ENCODE measurements around the gene ELF3.
A peak's percentile ranks its signal among the peaks of the same experiment; 100 is the strongest.

ELF3 gene

DNA sequence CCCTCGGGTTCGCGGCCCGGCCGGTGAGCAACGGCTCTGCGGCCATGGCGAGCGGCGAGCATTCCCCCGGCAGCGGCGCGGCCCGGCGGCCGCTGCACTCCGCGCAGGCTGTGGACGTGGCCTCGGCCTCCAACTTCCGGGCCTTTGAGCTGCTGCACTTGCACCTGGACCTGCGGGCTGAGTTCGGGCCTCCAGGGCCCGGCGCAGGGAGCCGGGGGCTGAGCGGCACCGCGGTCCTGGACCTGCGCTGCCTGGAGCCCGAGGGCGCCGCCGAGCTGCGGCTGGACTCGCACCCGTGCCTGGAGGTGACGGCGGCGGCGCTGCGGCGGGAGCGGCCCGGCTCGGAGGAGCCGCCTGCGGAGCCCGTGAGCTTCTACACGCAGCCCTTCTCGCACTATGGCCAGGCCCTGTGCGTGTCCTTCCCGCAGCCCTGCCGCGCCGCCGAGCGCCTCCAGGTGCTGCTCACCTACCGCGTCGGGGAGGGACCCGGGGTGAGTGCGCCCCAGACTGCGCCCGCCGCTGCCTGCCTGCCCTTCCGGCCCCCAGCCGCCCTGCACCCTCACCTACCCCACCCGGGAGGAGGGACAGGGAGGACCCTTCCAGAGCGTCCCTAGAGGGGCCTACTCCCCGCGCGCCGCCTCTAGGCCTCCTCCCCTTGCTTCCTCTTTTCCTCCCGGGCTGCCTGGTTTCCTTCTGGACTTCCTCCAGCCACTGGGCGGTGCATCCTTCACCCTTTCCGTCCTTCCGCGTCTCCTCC lies 27.6 kb upstream of the ELF3 start, which contains the start of gene RNPEP:
Gene RNPEP (plus strand): TSS at position 26 of the 757 bp plus-strand sequence. CDS start 19 bp downstream, at position 45.
- TF ChIP-seq, protein P1, sequence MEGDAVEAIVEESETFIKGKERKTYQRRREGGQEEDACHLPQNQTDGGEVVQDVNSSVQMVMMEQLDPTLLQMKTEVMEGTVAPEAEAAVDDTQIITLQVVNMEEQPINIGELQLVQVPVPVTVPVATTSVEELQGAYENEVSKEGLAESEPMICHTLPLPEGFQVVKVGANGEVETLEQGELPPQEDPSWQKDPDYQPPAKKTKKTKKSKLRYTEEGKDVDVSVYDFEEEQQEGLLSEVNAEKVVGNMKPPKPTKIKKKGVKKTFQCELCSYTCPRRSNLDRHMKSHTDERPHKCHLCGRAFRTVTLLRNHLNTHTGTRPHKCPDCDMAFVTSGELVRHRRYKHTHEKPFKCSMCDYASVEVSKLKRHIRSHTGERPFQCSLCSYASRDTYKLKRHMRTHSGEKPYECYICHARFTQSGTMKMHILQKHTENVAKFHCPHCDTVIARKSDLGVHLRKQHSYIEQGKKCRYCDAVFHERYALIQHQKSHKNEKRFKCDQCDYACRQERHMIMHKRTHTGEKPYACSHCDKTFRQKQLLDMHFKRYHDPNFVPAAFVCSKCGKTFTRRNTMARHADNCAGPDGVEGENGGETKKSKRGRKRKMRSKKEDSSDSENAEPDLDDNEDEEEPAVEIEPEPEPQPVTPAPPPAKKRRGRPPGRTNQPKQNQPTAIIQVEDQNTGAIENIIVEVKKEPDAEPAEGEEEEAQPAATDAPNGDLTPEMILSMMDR (IDR thresholded peaks at IDR 0.05; ENCODE audit: insufficient read depth, missing control alignments): peak; percentile 0
- peak; percentile 42 for DNase-seq (ENCODE audit: insufficient read length, low spot score)
- no peak for FAIRE-seq

DNA sequence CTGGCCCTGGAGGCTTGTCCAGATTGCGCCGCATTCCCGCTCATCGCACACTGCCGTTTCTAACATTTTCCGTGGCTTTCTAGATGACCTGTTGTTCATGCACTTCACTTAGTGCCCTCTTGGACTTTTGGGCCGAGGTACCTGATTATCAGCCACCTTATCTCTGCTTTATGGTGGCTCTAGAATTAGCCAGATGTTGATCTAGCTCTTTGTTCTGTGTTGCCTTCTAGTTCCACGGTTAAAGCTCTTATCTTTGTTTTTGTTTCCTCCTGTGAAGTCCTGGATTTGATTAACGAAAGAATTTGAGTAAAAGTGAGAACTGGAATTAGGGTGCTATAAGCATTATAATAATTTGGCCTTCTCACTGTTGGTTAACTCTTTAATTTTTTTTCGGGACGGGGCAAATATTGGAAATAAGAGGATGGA lies 27.0 kb upstream of the ELF3 start:
- no peak for DNase-seq (ENCODE audit: insufficient read length, low spot score)
- no peak for FAIRE-seq
- TF ChIP-seq, protein P1 (IDR thresholded peaks at IDR 0.05; ENCODE audit: insufficient read depth, missing control alignments): no peak

DNA sequence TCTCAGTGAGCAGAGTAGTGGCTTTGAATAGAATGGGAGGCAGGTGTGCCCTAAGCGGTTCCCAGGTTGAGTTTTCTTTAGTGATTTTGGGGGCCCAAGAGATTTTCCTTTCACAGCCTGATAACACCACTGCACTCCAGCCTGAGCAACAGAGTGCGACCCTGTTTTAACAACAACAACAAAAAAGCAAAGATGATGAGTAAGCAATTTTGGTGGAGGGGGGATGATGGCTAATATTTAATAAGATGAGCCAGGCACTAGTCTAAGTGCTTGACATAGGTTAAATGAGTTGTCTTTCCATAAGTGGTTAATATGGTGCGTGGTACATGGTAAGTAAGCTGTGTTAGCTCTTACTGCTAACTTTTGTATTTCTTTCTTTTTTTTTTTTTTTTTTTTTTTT lies 25.9 kb upstream of the ELF3 start:
- no peak for FAIRE-seq
- DNase-seq (ENCODE audit: insufficient read length, low spot score): no peak
- TF ChIP-seq, protein P1 (IDR thresholded peaks at IDR 0.05; ENCODE audit: insufficient read depth, missing control alignments): no peak

DNA sequence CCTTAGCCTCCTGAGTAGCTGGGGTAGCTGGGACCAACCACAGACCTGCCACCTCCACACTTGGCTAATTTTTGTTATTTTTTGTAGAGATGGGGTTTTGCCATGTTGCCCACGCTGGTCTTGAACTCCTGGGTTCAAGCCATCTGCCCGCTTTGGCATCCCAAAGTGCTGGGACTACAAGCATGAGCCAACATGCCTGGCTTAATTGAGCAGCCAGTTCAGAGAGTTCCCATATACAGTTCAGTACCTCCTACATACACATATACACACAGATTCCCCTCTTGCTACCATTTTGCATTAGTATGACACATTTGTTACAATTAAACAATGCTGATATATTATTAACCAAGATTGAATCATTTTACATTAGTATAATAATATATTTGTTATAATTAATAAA lies 25.0 kb upstream of the ELF3 start:
- TF ChIP-seq, protein P1 (IDR thresholded peaks at IDR 0.05; ENCODE audit: insufficient read depth, missing control alignments): no peak
- no peak for FAIRE-seq
- DNase-seq (ENCODE audit: insufficient read length, low spot score): no peak

DNA sequence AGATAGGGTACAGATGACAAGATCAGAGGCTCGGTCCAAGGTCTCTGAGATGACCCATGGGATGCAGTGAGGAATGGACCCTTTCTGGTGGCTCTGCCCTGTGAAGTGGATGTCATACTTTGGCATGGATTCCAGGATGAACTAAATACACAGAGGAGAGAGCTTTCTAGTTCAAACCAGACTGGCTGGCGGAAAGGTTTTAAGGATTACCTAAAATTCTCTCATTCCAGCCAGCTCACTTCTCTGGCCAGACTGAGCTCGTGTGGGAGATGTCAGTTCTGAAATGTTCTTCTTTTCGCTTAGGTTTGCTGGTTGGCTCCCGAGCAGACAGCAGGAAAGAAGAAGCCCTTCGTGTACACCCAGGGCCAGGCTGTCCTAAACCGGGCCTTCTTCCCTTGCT lies 21.8 kb upstream of the ELF3 start:
- TF ChIP-seq, protein P1 (IDR thresholded peaks at IDR 0.05; ENCODE audit: insufficient read depth, missing control alignments): no peak
- FAIRE-seq (no peak), DNase-seq (ENCODE audit: insufficient read length, low spot score) (no peak)

DNA sequence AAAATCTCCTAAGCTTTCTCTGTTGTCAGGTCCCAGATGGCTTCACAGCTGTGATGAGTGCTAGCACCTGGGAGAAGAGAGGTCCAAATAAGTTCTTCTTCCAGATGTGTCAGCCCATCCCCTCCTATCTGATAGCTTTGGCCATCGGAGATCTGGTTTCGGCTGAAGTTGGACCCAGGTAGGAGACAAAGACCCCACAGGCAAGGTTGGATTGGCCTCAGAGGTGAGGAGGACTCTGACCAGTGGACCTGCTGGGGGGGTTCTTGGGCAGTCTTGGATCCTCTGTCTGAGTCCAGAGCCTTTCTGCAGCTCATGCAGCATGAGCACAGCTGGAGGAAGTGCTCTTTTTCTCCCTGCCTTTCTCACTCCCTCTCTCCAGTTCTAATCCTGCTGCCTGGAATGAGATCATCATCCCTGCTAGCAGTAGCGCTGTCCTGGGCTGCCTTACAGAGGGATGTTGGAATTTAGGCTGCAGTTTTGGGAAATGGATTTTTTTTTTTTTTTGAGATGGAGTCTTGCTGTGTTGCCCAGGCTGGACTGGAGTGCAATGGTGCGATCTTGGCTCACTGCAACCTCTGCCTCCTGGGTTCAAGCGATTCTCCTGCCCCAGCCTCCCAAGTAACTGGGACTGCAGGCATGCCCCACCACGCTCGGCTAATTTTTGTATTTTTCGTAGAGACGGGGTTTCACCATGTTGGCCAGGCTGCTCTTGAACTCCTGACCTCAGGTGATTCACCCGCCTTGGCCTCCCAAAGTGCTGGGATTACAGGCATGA lies 20.8 kb upstream of the ELF3 start:
- no peak for DNase-seq (ENCODE audit: insufficient read length, low spot score)
- FAIRE-seq: no peak
- TF ChIP-seq, protein P1 (IDR thresholded peaks at IDR 0.05; ENCODE audit: insufficient read depth, missing control alignments): no peak

Measured in D721Med (cell line).